ENCODE results near the gene TUSC2.
"Not testable (repeated sequence)": the region's sequence is repeated elsewhere in the genome, so short reads cannot be mapped to it uniquely, and the experiment has no call there.

The TUSC2 gene

GRCh38 chr3:50316657-50317242 lies 11.3 kb downstream of the TUSC2 start:
- Histone ChIP-seq H3K79me2 (ENCODE audit: low read length) (peaks cover 19% of the 10 kb centered on the region), H3K9me3 (ENCODE audit: insufficient read depth, low read length) (no peaks in the 10 kb centered on the region), H3K27me3 (ENCODE audit: low read depth, low read length) (no peaks in the 10 kb centered on the region), H2AFZ (ENCODE audit: low read depth, low read length) (no peak overlapping the region), H3K36me3 (replicated peaks; ENCODE audit: low read depth, low read length) (peaks cover 21% of the 10 kb centered on the region), H3K9ac (ENCODE audit: low read length) (no peak overlapping the region), H3K4me3 (ENCODE audit: low read length) (no peak overlapping the region), H4K20me1 (ENCODE audit: insufficient read depth, low read length) (no peaks in the 10 kb centered on the region), H3K27ac (ENCODE audit: low read length) (no peak overlapping the region), H3K4me1 (ENCODE audit: low read length) (peaks cover 16% of the 10 kb centered on the region), H3K4me2 (ENCODE audit: low read length) (no peak overlapping the region)
- TF ChIP-seq CTCF (IDR thresholded peaks at IDR 0.05; ENCODE audit: low read depth, low read length) (no peak), EZH2phosphoT487 (IDR thresholded peaks at IDR 0.05; ENCODE audit: low read depth) (no peak)

- Histone ChIP-seq H3K4me3 (ENCODE audit: low read length) (no peak overlapping the region), H3K36me3 (replicated peaks; ENCODE audit: low read depth, low read length) (peaks cover 21% of the 10 kb centered on the region), H2AFZ (ENCODE audit: low read depth, low read length) (no peak overlapping the region), H3K27me3 (ENCODE audit: low read depth, low read length) (no peaks in the 10 kb centered on the region), H3K79me2 (ENCODE audit: low read length) (peaks cover 7% of the 10 kb centered on the region), H3K9me3 (ENCODE audit: insufficient read depth, low read length) (peaks cover under 1% of the 10 kb centered on the region; the same call in 1 of the 2 replicates), H3K9ac (ENCODE audit: low read length) (no peak overlapping the region), H3K4me1 (ENCODE audit: low read length) (peaks cover 9% of the 10 kb centered on the region), H4K20me1 (ENCODE audit: insufficient read depth, low read length) (no peaks in the 10 kb centered on the region), H3K4me2 (ENCODE audit: low read length) (no peak overlapping the region), H3K27ac (ENCODE audit: low read length) (no peak overlapping the region)
- TF ChIP-seq EZH2phosphoT487 (IDR thresholded peaks at IDR 0.05; ENCODE audit: low read depth) = no peak
Observed at GRCh38 chr3:50314816-50315215, 13.2 kb downstream of the TUSC2 start.

- TF ChIP-seq EZH2phosphoT487 (IDR thresholded peaks at IDR 0.05; ENCODE audit: low read depth) (no peak), CTCF (IDR thresholded peaks at IDR 0.05; ENCODE audit: low read depth, low read length) (no peak)
- no peak overlapping the region for H3K9ac ChIP-seq (ENCODE audit: low read length)
- no peak overlapping the region for H2AFZ ChIP-seq (ENCODE audit: low read depth, low read length)
- H3K27me3 ChIP-seq (ENCODE audit: low read depth, low read length) = no peaks in the 10 kb centered on the region
- H4K20me1 ChIP-seq (ENCODE audit: insufficient read depth, low read length) = no peaks in the 10 kb centered on the region
- H3K36me3 ChIP-seq (replicated peaks; ENCODE audit: low read depth, low read length) = peaks cover 23% of the 10 kb centered on the region
- H3K9me3 ChIP-seq (ENCODE audit: insufficient read depth, low read length) = peaks cover 5% of the 10 kb centered on the region
- peaks cover 9% of the 10 kb centered on the region; the same call in 1 of the 2 replicates for H3K4me1 ChIP-seq (ENCODE audit: low read length)
- no peak overlapping the region for H3K4me2 ChIP-seq (ENCODE audit: low read length)
- no peak overlapping the region for H3K4me3 ChIP-seq (ENCODE audit: low read length)
- no peak overlapping the region for H3K27ac ChIP-seq (ENCODE audit: low read length)
- peaks cover 3% of the 10 kb centered on the region; the same call in 1 of the 2 replicates for H3K79me2 ChIP-seq (ENCODE audit: low read length)
Observed at GRCh38 chr3:50314342-50314741, 13.7 kb downstream of the TUSC2 start.

- not testable (repeated sequence) for H3K4me3 ChIP-seq (ENCODE audit: low read length); H3K9ac ChIP-seq (ENCODE audit: low read length); H3K27ac ChIP-seq (ENCODE audit: low read length); H2AFZ ChIP-seq (ENCODE audit: low read depth, low read length); H3K9me3 ChIP-seq (ENCODE audit: insufficient read depth, low read length); H3K79me2 ChIP-seq (ENCODE audit: low read length); H4K20me1 ChIP-seq (ENCODE audit: insufficient read depth, low read length); H3K4me1 ChIP-seq (ENCODE audit: low read length); H3K27me3 ChIP-seq (ENCODE audit: low read depth, low read length); H3K4me2 ChIP-seq (ENCODE audit: low read length)
- H3K36me3 ChIP-seq (replicated peaks; ENCODE audit: low read depth, low read length) = peaks cover 11% of the 10 kb centered on the region
Observed at GRCh38 chr3:50312041-50312440, 16.0 kb downstream of the TUSC2 start.

GRCh38 chr3:50304601-50305000 lies 23.4 kb downstream of the TUSC2 start:
- Histone ChIP-seq H2AFZ (ENCODE audit: low read depth, low read length) (no peak overlapping the region), H3K36me3 (replicated peaks; ENCODE audit: low read depth, low read length) (peaks cover 3% of the 10 kb centered on the region), H3K27ac (ENCODE audit: low read length) (no peak overlapping the region), H4K20me1 (ENCODE audit: insufficient read depth, low read length) (no peaks in the 10 kb centered on the region), H3K4me3 (ENCODE audit: low read length) (no peak overlapping the region), H3K79me2 (ENCODE audit: low read length) (no peaks in the 10 kb centered on the region), H3K9ac (ENCODE audit: low read length) (no peak overlapping the region), H3K27me3 (ENCODE audit: low read depth, low read length) (no peaks in the 10 kb centered on the region), H3K9me3 (ENCODE audit: insufficient read depth, low read length) (peaks cover 7% of the 10 kb centered on the region), H3K4me1 (ENCODE audit: low read length) (peaks cover 8% of the 10 kb centered on the region; the same call in 1 of the 2 replicates), H3K4me2 (ENCODE audit: low read length) (no peak overlapping the region)
- no peak for TF ChIP-seq EZH2phosphoT487 (IDR thresholded peaks at IDR 0.05; ENCODE audit: low read depth)

Data from OCI-LY3 (cell line).